Urinary bladder (tissue), 4 donors: Measurements from ENCODE around the gene MRE11. TPM values are rescaled to one million over a fixed set of nuclear protein-coding genes. Genes with fewer than 3 reads are reported as not detected.
"Not testable (repeated sequence)": the region's sequence is repeated elsewhere in the genome, so short reads cannot be mapped to it uniquely, and the experiment has no call there.

Experiments
- DNase-seq: peaks from one replicate; pipeline ENCODE4 v3.0.0-alpha.2; 2015; ENCODE audit errors: extremely low spot score
- H3K27ac ChIP-seq: one replicate; pipeline ENCODE4 v1.5.1; 2013; ENCODE audit warnings: low read depth, mild to moderate bottlenecking, moderate library complexity
- H3K36me3 ChIP-seq: one replicate; pipeline ENCODE4 v1.6.1; 2013; ENCODE audit warnings: mild to moderate bottlenecking, moderate library complexity; ENCODE audit not compliant: insufficient read depth
- H3K4me1 ChIP-seq: one replicate; pipeline ENCODE4 v1.6.1; 2013; ENCODE audit warnings: mild to moderate bottlenecking, moderate library complexity; ENCODE audit not compliant: insufficient read depth
- H3K4me3 ChIP-seq: one replicate; pipeline ENCODE4 v1.5.1; 2013; ENCODE audit warnings: low read depth, low read length
- WGBS: extraction: QIAGEN DNeasy Blood & Tissue Kit; methylation state at CpG from one replicate; pipeline ENCODE4 v1.1.7; 2013; 5-methylcytosine and 5-hydroxymethylcytosine counted together
- polyA plus RNA-seq: library from polyadenylated mRNA; stranded (reverse); fragments of 200-250 nt; gene quantifications from one replicate; pipeline ENCODE4 v1.2.3, GENCODE V29; 2013
- total RNA-seq: library from RNA; depleted of rRNA; stranded (reverse); fragments of >200 nt; gene quantifications from one replicate; pipeline ENCODE4 v1.2.3, GENCODE V29; 2014
- donor health status: healthy with polysubstance abuse.
- donor health status: healthy.

MRE11 gene
- total and polyA plus RNA-seq, 2 donors = 9.8 to 46.0 TPM

- 14% methylated on average over 5 of the region's 5 CpGs for WGBS
- DNase-seq = no peak
These were observed 25.9 kb upstream of the MRE11 start for GRCh38 chr11:94519478-94520084.

GRCh38 chr11:94518300-94518699, 24.7 kb upstream of the MRE11 start:
- WGBS = 80% methylated on average over 4 of the region's 4 CpGs
- Histone ChIP-seq H3K36me3 (no peaks in the 10 kb centered on the region), H3K4me3 (no peak overlapping the region), H3K4me1 (no peaks in the 10 kb centered on the region), H3K27ac (no peak overlapping the region)
- DNase-seq = no peak

More at GRCh38 chr11:94519478-94520084, 25.9 kb upstream of the MRE11 start:
- H3K27ac ChIP-seq = no peak overlapping the region
- no peaks in the 10 kb centered on the region for H3K4me1 ChIP-seq
- no peak overlapping the region for H3K4me3 ChIP-seq
- no peaks in the 10 kb centered on the region for H3K36me3 ChIP-seq

GRCh38 chr11:94516725-94517124, 23.1 kb upstream of the MRE11 start:
- Histone ChIP-seq H3K27ac (no peak overlapping the region), H3K4me3 (no peak overlapping the region), H3K4me1 (no peaks in the 10 kb centered on the region), H3K36me3 (no peaks in the 10 kb centered on the region)
- 45% methylated on average over 1 of the region's 1 CpG for whole genome bisulfite sequencing
- DNase-seq = no peak

GRCh38 chr11:94515398-94515797, 21.8 kb upstream of the MRE11 start:
- H3K36me3 ChIP-seq = no peaks in the 10 kb centered on the region
- H3K27ac ChIP-seq = no peak overlapping the region
- no peak for DNase-seq
- H3K4me1 ChIP-seq = no peaks in the 10 kb centered on the region
- H3K4me3 ChIP-seq = no peak overlapping the region
- 75% methylated on average over 2 of the region's 2 CpGs for WGBS

- 80% methylated on average over 2 of the region's 2 CpGs for WGBS
- Histone ChIP-seq H3K27ac (no peak overlapping the region), H3K36me3 (no peaks in the 10 kb centered on the region), H3K4me1 (no peaks in the 10 kb centered on the region), H3K4me3 (no peak overlapping the region)
- no peak for DNase-seq
These were observed 19.4 kb upstream of the MRE11 start for GRCh38 chr11:94513091-94513490.

- H3K4me1 ChIP-seq = no peaks in the 10 kb centered on the region
- no peak within 1 kb of the TSS for H3K27ac ChIP-seq
- peak within 1 kb of the TSS; percentile 51 for H3K4me3 ChIP-seq
- DNase-seq = no peak
- no peaks in the 10 kb centered on the region for H3K36me3 ChIP-seq
- 17% methylated on average over 53 of the region's 53 CpGs for WGBS
These were observed 18.5 kb upstream of the MRE11 start, which contains the start of gene C11orf97 for GRCh38 chr11:94511932-94512781. Gene C11orf97, plus strand, starts transcription at chr11:94512461. Its CDS starts 68 bp downstream, at chr11:94512529.

- Histone ChIP-seq H3K36me3 (no peaks in the 10 kb centered on the region), H3K4me1 (no peaks in the 10 kb centered on the region), H3K4me3 (no peak overlapping the region), H3K27ac (no peak overlapping the region)
- no peak for DNase-seq
- WGBS = 61% methylated on average over 4 of the region's 4 CpGs
These were observed 13.8 kb upstream of the MRE11 start for GRCh38 chr11:94507485-94507884.

GRCh38 chr11:94506513-94506912, 12.9 kb upstream of the MRE11 start:
- H3K27ac ChIP-seq, DNase-seq, H3K4me1 ChIP-seq, H3K4me3 ChIP-seq, H3K36me3 ChIP-seq: not testable (repeated sequence)
- 88% methylated on average over 5 of the region's 5 CpGs for WGBS

GRCh38 chr11:94504689-94505293, 11.1 kb upstream of the MRE11 start:
- Histone ChIP-seq H3K4me3 (no peak overlapping the region), H3K36me3 (no peaks in the 10 kb centered on the region), H3K27ac (no peak overlapping the region), H3K4me1 (no peaks in the 10 kb centered on the region)
- DNase-seq = no peak
- 17% methylated on average over 3 of the region's 3 CpGs for WGBS

- Histone ChIP-seq H3K4me1 (no peaks in the 10 kb centered on the region), H3K36me3 (no peaks in the 10 kb centered on the region), H3K4me3 (no peak overlapping the region), H3K27ac (no peak overlapping the region)
- 73% methylated on average over 2 of the region's 2 CpGs for WGBS
- DNase-seq = no peak
These were observed 7.9 kb upstream of the MRE11 start for GRCh38 chr11:94501522-94501921.

GRCh38 chr11:94500181-94500580, 6.5 kb upstream of the MRE11 start:
- WGBS = 60% methylated on average over 2 of the region's 2 CpGs

GRCh38 chr11:94494126-94494680, 559 bp upstream of the MRE11 start:
- 4% methylated on average over 19 of the region's 19 CpGs for WGBS

More at GRCh38 chr11:94500181-94500580, 6.5 kb upstream of the MRE11 start:
- H3K4me1 ChIP-seq = no peaks in the 10 kb centered on the region
- H3K27ac ChIP-seq = no peak overlapping the region
- no peak for DNase-seq
- H3K4me3 ChIP-seq = no peak overlapping the region
- H3K36me3 ChIP-seq = no peaks in the 10 kb centered on the region

GRCh38 chr11:94486068-94486467, 7.6 kb downstream of the MRE11 start:
- no peak for DNase-seq
- H3K27ac ChIP-seq = no peak overlapping the region
- H3K36me3 ChIP-seq = peaks cover 8% of the 10 kb centered on the region
- WGBS = 86% methylated on average over 1 of the region's 1 CpG
- no peak overlapping the region for H3K4me3 ChIP-seq
- H3K4me1 ChIP-seq = no peaks in the 10 kb centered on the region

More at GRCh38 chr11:94494126-94494680, 559 bp upstream of the MRE11 start:
- Histone ChIP-seq H3K4me1 (no peaks in the 10 kb centered on the region), H3K4me3 (peak overlapping the region; percentile 72), H3K27ac (peak overlapping the region; percentile 72), H3K36me3 (peaks cover 3% of the 10 kb centered on the region)
- DNase-seq = no peak
